DND-41 (cell line): ENCODE results near the gene SMPD3.

Experiments
- EZH2 ChIP-seq: IDR thresholded peaks from 3 replicates; pipeline ENCODE4 v1.6.1; 2012; ENCODE audit warnings: borderline replicate concordance, low read depth, mild to moderate bottlenecking, moderate library complexity, low read length, inconsistent platforms; ENCODE audit not compliant: severe bottlenecking
- TF ChIP-seq, protein P1 (sequence below): IDR thresholded peaks from 2 replicates; pipeline ENCODE4 v1.5.1; 2012; ENCODE audit warnings: borderline replicate concordance, low read length, moderate library complexity, mild to moderate bottlenecking; ENCODE audit not compliant: poor library complexity, severe bottlenecking; ENCODE audit errors: extremely low read depth

DNA sequence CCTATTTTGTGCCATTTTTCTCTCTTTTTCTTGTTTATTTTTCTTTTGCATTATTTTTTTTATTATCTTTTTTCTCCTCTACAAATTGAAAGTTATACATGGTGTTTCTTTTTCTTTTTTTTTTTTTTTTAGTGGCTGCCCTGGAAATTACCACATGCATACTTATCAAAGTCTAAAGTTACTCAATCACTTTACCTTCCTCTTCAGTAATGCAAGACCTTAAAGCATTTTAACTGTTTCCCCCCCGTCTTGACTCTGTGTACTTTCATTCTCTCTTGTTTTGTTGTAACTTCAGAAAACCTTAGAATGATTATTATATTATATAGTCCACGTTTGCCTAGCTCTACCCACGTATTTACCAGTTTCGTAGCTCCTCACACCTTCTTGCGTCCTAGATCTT lies 33.3 kb upstream of the SMPD3 start:
- TF ChIP-seq, protein P1, sequence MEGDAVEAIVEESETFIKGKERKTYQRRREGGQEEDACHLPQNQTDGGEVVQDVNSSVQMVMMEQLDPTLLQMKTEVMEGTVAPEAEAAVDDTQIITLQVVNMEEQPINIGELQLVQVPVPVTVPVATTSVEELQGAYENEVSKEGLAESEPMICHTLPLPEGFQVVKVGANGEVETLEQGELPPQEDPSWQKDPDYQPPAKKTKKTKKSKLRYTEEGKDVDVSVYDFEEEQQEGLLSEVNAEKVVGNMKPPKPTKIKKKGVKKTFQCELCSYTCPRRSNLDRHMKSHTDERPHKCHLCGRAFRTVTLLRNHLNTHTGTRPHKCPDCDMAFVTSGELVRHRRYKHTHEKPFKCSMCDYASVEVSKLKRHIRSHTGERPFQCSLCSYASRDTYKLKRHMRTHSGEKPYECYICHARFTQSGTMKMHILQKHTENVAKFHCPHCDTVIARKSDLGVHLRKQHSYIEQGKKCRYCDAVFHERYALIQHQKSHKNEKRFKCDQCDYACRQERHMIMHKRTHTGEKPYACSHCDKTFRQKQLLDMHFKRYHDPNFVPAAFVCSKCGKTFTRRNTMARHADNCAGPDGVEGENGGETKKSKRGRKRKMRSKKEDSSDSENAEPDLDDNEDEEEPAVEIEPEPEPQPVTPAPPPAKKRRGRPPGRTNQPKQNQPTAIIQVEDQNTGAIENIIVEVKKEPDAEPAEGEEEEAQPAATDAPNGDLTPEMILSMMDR, result no peak
- no peak for TF ChIP-seq EZH2
